ENCODE data around the gene IL5. TPM values are rescaled to one million over a fixed set of nuclear protein-coding genes. Genes with fewer than 3 reads are reported as not detected.

IL5 gene
- total and polyA plus RNA-seq, 2 of the 13 experiments (the other 11 are each of a cell fraction or from before 2014, with no cell fraction given) = not detected

- TF ChIP-seq ARID5B (CRISPR knock-in tag; IDR thresholded peaks at IDR 0.05) (peak; percentile 62; the same call in 1 of the 2 replicates), BCLAF1 (IDR thresholded peaks at IDR 0.05) (no peak), FIP1L1 (IDR thresholded peaks at IDR 0.05; ENCODE audit: borderline replicate concordance, insufficient read depth, low read depth, low read length) (no peak), PHF21A (CRISPR knock-in tag; IDR thresholded peaks at IDR 0.05) (peak; percentile 90), AGO2 (optimal IDR thresholded peaks at IDR 0.05; ENCODE audit: low read depth, low read length) (peak; percentile 46), ATF5 (CRISPR knock-in tag; IDR thresholded peaks at IDR 0.05; ENCODE audit: low read depth) (no peak), ZNF510 (CRISPR knock-in tag; IDR thresholded peaks at IDR 0.05; ENCODE audit: low read depth) (no peak), ZNF713 (CRISPR knock-in tag; IDR thresholded peaks at IDR 0.05) (no peak), GMEB1 (CRISPR knock-in tag; IDR thresholded peaks at IDR 0.05; ENCODE audit: borderline replicate concordance) (no peak), TCF7L2 (IDR thresholded peaks at IDR 0.05; ENCODE audit: low read depth, low read length) (no peak), ZNF644 (CRISPR knock-in tag; IDR thresholded peaks at IDR 0.05; ENCODE audit: low read depth) (no peak), MIER2 (CRISPR knock-in tag; IDR thresholded peaks at IDR 0.05) (no peak), ZNF775 (CRISPR knock-in tag; IDR thresholded peaks at IDR 0.05; ENCODE audit: borderline replicate concordance) (0 out of 2 replicates have a peak, but pooled peaks have one; percentile 65), IRF9 (CRISPR knock-in tag; IDR thresholded peaks at IDR 0.05; ENCODE audit: borderline replicate concordance) (no peak)
These were observed 47.6 kb downstream of the IL5 start (continued) for GRCh38 chr5:132495667-132496190.

All from HepG2 (cell line).